Stimulated activated CD8-positive, alpha-beta memory T cell treated with anti-CD3 and anti-CD28 coated beads, Interleukin-12 subunit alpha, Interleukin-12 subunit beta, amount 100 ng/mL, for 4 hours (primary cell): ENCODE measurements around the gene CASK.
"Not testable (repeated sequence)": the region's sequence is repeated elsewhere in the genome, so short reads cannot be mapped to it uniquely, and the experiment has no call there.

Experiments used
- DNase-seq: peaks from one replicate; pipeline ENCODE4 v3.0.0-alpha.2; 2020; ENCODE audit warnings: low read depth

Gene CASK

DNA sequence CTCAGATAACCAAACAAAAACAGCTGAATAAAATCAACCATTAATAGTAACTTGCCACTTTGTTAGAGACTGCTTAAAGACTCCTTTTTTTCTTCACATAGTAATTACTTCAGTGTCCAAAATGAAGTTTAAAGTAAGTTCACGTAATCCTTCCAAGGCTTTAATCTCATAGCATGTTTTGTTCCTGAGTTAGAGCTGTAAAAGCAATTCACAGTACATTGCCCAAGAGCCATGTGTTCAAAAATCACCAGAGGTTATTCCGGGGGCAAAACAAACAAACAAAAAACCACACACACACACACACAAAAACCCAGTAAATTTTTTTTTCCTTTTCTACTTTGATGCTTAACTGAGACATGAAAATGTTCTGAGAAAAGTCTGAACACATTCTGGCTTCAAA is 193.3 kb downstream of the CASK start:
- DNase-seq = no peak

DNA sequence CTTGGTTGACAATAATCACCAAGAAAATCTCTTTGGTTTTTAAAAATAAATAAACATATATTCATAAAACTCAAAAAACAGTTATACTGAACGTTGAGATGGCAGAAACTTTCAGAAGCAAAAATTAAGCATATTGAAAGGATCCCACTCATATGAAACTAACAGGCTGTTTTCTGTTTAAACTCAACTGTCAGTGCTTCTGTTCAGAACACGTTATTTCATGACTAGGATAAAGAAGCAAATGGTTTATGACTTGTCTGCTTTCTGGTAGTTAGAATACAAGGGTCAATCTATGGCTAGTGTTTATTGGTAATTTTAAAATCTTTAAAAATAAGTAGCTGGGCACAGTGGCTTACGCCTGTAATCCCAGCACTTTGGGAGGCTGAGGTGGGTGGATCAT is 195.2 kb downstream of the CASK start:
- DNase-seq = no peak

DNA sequence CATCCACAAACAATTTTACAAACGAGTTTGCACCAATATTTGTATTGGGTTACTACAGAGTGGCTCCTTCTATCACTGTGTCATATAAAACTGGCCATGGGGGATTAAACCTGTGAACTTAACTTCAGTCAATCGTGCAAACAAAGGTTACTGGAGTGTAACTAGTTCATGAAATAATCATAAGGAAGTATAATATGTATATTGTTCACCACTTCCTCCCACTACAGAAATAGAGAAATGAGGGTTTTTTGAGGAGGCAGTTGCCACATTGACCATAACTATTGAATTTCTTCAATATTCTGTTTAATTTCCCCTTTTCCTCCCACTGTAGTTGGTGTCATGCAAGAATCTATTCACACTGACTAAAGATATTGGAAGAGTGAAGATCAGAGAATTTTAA is 199.5 kb downstream of the CASK start, which contains the start of gene GPR82:
Gene GPR82, plus strand, starts transcription at position 356 of the 400 bp plus-strand sequence. CDS start 2,846 bp downstream, outside the sequence.
- no peak for DNase-seq

DNA sequence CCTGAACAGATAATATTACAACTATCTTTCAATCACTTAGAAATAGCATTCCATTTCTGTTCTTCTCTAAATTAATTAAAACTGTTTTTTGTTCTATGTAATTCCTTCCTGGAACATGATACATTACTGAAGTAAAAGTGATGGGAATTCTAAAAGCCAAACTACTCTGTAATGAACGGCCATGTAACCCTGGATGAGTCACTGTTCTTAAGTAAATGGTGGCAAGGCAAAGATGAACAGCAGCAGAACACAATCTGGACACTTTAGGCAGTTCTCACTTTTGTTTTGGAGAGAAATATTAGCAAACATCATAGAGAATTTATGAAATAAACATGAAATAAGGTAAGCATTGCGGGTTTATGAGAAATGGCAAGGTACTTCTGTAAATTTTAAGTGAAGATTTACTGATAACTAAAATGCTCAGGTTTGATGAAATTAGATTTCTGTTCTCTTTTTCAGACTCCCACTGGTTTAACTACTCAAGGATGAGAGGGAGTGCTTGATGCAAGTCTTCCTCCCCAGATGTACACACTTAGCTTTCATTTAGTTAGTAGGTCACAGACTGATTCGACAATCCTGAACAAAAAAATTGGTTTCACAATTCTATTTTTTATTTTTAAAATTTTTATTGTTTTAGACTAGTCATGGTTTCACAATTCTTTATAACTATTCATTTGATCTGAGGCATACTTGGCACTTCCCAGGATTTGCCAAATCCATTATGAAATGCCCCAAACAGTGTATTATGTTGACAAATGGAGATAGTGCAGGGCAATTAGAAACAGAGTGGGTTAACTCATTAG is 200.3 kb downstream of the CASK start:
- no peak for DNase-seq

DNA sequence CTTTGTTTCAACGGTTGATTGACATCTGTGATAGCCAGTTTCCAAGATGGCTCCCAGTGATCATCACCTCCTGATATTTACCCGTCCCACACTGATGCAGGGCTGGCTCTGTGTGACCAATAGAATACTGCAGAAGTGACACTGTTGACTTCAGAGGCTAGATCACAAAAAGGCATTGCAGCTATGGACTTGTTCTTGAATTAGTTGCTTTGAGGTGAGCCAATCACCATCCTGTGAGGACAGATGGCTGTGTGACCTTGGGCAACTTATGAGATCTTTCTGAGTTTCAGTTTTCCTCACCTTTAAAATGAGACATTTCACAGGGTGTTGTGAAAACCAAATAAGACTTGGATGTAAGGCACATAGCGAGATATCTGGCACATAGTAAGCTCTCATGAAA is 201.1 kb downstream of the CASK start:
- no peak for DNase-seq

DNA sequence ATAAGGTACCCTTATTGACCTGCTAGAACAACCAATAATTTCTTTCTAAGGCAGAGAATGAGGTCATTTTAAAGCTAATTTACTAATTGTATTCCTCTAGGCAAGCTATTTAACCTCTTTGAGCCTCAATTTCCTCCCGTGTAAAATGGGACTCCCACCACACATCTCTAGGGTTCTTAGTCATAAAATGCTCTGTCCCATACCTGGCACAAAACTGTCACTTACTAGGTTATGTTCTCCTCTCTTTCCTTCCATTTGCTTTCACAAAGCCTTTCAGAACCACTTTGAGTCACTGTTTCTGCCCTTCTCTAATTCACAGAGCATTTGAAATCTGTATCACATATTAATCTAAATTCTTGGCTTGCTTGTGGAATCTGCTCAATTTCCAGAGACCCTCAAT is 201.8 kb downstream of the CASK start:
- DNase-seq = no peak

DNA sequence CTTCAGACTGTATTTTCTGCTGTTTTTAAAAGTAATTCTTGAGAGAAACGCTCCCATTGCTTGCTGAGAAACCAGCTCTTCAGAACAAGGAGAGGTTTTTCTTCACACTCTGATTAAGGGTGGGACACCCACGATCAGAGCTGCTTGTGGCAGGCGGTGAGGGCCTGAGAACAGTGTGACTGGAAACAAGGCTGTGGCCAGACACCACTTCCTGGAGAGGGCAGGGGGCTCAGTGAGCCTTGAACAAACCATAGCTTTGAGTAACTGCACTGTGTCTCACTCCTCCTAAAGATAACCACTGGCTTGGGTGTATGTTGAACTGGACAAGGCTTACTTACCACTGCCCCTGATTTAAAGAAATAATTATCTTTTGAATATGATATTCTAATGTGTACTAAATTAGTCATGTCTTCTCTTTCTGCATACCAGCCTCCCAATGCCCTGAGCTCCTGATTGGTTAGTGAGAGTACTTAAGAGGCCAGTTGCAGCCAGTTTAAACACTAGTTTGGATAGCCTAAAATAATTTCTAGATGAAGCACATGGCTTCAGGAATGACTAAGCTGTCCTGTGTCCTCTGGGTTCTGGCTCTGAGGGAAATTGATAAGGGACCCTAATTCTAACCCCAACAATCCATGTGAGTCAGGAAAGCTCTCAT is 203.1 kb downstream of the CASK start:
- DNase-seq = peak; percentile 40

DNA sequence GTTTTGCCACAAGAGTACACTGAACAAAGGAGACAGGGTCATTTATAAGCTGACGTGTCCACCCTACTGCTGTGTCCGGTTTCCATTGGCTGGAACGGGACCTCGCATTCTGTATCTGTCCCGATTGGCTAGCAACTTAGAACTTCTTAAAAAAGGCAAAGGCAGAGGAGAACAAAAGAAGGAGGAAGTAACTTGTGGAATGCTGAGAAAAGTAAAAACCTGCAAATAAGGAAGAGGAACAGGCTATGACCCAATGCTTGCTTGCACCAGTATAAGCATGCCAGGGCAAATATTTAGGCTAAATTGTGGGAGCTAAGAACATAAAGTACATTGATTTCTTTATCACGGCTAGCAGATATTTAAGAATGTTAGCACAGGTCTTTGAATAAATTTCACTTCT is 203.7 kb downstream of the CASK start:
- DNase-seq = not testable (repeated sequence)

DNA sequence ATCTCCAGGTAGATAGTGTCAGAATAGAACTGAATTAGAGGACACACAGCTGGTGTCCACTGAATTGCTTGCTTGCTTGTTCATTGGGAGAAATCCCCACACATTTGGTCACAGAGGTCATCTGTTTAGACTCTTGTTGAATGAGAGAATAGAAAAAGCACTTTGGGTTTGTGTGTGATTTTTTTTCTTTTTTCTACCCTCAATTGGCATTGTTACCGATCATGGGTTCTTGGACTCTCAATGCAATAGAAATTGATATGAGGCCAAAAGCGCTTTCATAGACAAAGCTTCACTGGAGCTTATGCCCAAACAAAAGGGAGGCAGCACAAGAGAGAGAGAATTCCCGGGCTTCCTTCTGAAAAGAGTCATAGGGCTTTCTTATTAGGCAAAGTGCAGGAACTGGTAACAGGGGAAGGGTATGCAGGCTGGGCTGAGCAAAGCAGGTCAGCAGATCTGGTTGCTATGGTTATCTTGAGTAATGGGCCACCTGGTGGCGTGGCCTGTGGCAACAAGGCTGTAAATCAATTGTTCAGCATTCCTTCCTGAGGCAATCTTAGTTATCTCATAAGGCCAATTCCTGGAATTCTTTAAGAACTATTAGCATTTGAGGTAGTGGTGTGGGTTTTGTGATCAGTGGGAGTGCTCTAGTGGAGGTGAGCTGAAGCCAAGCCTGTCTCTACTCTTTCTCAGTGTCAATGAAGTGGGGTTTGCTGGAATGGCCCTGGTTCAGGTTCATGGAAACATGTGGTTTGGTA is 204.7 kb downstream of the CASK start:
- DNase-seq = no peak

DNA sequence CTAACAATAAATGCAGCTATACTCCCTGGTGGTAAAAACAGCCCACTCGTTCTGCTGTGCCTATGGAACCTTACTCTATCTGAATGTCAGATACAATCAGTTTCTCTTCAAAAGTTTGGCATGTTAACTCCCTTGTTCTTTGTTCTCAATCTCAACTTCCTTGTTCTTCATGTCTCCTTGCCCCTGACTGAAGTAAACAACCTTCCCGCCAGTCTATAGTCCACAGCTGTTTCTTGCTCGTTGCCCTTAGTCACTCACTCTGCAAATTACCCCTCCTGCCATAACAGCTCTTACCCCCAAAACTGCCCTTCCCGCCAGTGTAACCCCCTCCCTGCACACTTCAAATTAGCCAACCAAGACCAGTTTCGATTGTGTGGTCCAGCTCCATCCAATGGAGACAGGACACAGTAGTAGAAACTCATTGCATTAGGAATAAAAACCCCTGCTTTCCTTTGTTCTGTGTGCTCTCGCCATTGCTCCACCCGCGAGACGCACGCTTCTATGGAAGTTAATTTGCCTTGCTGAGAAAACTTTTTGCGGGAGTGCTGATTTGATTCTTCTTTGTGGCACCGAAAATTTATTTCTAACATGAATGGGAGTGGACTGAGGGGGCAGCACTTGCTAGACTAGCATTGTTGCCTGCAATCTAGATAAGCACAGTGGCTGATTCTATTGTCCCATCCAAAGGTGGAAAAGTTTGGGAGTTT is 206.4 kb downstream of the CASK start:
- no peak for DNase-seq

DNA sequence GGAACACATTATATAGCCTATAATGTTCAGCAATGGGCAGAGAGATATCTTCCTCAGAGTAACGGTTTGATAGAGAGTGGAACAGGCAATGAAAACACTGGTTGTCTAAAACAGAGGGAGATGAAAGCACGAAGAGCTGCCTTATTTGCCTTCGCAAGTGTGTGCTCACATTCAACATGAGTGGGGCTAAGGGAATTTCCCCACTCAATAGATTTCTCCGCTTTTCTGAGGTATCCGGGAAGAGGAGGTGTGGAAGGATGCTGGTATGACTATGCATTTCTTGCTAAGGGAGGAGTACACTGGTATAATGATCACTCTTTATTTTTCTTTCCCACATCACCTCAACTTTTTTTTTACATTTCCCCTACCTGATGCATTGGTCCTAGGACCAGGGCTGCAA is 207.1 kb downstream of the CASK start:
- no peak for DNase-seq

DNA sequence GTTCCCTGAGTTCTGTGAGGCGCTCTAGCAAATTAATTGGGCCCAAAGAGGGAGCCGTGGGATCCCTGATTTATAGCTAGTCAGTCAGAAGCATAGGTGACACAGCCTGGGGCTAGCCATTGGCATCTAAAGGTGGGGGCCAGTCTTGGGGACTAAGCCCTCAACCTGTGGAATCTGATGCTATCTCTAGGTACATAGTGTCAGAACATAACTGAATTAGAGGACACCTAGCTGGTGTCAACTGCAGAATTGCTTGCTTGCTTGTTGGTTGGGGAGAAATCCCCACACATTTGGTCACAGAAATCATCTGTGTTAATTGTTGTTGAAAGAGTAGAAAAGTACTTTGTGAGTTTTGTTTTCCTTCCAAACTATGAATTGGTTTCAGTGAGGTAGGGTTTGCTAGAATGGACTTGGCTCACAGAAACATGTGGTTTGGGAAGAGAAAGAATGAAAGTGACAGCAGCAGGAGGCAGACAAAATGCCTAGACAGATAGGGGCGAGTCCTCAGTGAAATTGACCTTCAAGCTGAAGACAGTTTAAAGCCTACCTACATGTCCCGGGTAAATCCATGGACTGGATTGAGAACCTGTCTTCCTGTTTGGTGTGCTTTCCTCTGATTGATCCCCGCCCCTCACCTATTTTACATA is 212.2 kb downstream of the CASK start:
- no peak for DNase-seq

DNA sequence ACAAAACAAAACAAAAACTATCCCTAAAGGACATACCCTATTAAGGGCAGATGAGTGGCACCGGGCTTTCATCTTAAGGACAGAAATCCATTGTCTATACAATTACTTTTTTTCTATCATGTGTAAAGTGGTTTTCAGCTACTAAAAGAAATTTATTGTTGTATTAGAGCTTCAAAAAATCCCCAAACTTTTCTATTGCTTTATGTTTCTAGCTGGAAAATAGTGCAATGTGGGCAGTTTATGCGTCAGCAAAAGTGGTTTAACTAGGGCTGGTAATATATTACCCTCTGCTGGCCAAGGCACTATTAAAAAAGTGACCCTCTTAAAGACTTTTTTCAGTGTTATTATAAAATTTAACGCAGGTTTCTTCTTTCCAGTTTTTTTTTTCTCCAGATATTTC is 214.9 kb downstream of the CASK start:
- no peak for DNase-seq

DNA sequence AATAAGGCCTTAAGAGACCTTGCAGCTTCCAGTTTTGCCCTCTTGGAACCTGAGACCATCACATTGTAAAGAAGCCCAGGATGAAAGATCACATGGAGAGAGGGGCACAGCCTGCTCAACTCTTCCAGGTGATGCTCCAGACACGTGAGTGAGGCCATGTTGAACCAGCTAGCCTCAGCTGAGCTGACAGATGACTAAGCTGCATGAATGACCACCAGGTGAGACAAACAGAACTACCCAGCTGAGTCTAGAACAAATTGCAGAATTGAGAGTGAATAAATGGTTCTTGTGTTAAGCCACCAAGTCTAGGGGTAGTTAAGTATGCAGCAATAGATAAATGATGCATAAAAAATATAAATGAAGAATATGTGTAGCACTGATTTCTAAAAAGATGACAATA is 216.1 kb downstream of the CASK start:
- no peak for DNase-seq

DNA sequence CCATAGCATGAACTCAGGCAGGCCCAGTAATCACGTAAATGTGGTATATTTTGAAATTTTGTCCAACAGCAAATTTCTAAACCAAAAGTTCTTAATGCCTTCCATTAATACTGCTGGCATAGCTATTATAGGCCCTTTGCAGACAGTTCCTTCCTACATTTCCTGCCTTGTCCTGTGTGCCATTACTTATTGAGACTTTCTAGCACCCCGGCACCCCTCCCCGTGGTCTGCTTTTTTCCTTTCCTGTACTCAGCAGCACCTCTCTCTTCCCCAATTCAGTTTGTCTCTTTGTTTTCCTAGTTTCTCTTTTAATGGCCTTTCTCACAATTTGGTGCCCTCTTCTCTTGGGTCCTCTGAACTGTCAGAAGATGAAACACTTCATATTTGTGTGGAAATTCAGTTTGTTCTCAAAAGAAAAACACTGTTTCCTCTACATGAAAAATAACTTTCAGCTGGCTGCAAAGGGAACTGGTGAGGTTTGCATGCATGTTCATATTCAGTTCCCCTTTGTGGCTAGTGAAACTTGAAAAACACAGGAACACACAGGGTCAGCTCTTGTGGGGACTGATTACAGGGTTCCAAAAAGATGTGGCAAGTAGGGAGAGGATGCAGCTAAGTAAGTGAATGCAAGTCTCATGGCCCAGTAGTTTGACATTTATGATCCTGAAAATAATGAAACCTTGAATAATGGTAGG is 217.5 kb downstream of the CASK start:
- DNase-seq = no peak

DNA sequence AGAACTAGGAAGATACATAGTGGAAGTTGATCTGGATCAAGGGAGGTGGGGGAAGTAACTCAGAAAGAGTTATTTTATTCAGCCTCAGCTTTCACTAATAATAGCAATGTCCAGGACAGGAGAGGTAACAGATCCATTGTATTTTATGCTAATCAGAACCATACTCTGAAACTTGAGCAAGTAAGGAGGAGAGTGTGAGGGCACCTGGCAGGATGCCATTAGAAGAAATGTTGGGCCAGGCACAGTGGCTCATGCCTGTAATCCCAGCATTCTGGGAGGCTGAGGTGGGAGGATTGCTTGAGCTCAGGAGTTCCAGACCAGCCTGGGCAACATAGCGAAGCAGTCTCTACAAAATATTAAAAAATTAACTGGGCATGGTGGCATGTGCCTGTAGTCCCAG is 218.3 kb downstream of the CASK start:
- no peak for DNase-seq

DNA sequence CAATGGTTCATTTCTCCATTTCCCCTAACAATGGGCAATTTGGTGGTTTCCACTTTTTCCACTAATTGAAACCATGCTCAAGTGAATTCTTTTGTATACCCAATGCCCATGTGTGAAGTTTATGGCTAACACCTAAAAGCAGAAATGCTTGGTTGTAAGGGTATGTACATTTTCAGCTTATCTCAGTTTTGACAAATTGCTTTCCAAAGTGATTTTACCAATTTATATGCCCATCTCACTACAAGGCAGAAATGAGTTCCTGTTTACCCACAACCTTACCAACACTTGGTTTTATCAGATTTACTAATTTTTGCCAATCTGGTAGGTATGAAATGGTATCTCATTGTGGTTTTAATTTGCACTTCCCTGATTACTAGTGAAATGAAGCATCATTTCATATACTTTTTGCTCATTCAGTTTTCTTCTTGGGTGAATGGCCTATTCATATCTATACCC is 219.8 kb downstream of the CASK start:
- DNase-seq = no peak

DNA sequence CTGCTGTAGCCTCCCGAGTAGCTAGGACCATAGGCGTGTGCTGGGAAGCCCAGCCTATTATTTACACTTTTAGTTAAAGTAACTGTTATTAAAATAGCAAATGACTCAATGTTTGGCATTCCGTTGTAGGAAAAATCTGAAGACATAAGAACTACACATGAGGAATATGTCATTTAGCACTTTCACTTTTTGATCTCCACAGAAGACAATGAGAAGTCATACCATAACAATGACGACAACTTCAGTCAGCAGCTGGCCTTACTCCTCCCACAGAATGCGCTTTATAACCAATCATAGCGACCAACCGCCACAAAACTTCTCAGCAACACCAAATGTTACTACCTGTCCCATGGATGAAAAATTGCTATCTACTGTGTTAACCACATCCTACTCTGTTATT is 227.9 kb downstream of the CASK start:
- DNase-seq = no peak

DNA sequence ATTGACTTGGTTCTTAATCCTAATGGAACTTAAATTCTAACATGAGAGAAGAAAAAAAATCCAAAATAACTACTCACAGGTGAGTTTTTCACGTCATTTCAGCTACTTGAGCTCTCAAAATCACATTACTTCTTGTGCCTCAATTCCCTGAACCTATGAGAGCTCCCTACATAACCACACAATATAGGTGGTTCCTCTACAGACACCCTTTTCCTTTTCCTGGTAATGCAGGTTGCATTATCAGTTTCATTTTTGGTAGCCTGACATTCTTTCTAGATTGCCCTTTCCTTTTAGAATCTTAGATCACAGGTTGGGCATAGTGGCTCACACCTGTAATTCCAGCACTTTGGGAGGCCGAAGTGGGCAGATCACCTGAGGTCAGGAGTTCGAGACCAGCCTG is 230.3 kb downstream of the CASK start:
- no peak for DNase-seq

DNA sequence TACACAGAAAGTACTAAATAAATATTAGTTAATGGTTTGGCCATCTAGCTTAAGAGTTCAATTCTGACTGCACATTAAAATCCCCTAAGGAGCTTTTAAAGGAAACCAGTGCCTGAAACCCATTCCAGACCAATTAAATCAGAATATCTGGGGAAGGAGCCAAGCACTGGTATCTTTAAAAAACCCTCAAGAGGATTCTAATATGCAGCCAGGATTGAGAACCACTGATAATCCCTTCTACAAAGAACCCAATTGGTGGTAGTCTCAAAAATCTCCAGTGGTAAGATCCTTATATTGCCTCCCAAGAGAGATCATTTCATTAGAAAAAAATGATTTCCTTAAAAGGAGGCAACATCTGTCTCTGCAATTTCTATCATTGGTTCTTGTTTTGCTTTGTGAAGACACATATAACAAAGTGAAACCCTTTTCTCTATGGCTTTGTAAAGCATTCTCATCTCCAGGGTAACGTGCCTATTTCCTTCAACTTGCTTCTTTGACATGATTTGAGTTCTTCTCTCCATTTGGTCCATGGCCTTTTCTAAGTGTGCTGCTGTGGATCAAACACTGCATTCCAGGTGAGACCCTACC is 231.1 kb downstream of the CASK start:
- no peak for DNase-seq

DNA sequence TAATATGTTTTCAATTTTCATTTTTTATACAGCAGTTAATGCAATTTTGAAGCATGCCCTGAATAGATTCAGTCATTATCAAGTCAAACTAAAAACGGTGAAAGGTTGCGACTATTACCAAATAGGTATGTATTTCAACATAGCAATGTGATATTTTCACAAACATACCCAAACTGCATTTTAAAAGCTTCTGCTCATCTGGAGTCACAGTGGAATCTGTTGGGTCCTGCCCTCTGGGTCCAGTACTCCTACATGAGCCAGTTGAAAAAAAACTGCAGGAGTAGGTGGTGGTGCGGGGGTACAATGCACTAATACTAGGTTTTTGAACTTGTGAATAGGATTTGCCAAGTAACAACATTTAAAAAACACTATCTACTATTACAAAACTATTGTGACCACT is 233.6 kb downstream of the CASK start:
- DNase-seq = no peak
